HG03442 (cell line): ENCODE measurements around the gene LRRC8C.
"Not testable (repeated sequence)": the region's sequence is repeated elsewhere in the genome, so short reads cannot be mapped to it uniquely, and the experiment has no call there.

ENCODE experiments used
- ATAC-seq: cut with Tn5 transposase; IDR thresholded peaks from one replicate; pipeline ENCODE4 v1.9.1; 2021; ENCODE audit warnings: mild to moderate bottlenecking, moderate library complexity; ENCODE audit not compliant: unreplicated experiment

Gene LRRC8C

DNA sequence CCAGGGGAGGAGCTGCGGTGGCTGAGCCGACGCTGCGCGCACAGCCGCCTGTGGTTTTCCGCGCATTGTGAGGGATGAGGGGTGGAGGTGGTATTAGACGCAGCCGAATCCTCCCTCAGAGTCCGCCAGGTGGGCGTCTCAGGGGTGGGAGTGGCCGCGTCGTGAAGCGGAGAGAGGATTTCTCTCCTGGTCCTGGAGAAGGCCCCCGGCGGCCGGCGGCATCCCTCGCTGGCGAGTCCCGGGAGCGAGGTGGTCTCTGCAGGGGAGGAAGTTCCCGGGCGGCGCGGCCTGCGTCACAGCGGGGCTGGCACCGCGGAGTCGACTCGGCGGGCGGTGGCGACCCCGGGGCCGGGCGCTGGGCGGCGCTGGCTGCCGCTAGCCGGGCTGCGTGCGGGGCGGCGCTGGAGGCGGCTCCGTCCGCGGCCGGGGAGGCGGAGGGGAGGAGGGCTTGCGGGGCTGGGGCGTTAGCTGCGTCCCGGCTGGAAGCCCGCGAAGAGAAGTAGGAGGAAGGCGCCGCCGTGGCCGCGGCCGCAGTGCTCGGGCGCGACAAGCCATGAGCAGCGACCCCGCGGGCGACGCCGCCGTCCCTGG lies at the start of gene LRRC8C:
LRRC8C (plus strand) TSS at position 464 of the 591 bp plus-strand sequence. CDS start 53,354 bp downstream, outside the sequence.
- ATAC-seq: peak; percentile 88

DNA sequence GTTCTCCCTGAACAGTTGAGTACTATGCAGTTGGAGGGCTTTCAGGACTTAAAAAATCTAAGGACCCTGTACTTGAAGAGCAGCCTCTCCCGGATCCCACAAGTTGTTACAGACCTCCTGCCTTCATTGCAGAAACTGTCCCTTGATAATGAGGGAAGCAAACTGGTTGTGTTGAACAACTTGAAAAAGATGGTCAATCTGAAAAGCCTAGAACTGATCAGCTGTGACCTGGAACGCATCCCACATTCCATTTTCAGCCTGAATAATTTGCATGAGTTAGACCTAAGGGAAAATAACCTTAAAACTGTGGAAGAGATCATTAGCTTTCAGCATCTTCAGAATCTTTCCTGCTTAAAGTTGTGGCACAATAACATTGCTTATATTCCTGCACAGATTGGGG lies 48.7 kb upstream of the LRRC8C start:
- ATAC-seq: no peak

DNA sequence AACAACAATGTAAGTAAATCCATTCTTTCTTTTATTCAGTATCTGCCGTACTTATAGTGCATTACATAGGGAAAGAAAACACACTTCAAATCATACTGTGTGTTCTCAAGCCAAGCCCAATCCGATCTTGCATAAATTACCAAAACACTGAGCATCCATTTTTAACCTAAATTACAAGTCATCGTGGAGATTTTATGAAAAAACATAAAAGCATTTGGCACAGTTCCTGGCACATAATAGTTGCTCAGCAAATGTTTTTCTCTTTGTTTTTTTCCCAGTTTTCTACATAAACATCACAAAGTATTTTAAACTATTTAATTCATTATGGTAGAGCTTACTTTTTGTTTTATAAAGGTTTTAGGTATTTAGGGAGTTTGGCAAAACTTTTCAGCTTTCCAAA lies 48.1 kb upstream of the LRRC8C start:
- no peak for ATAC-seq

DNA sequence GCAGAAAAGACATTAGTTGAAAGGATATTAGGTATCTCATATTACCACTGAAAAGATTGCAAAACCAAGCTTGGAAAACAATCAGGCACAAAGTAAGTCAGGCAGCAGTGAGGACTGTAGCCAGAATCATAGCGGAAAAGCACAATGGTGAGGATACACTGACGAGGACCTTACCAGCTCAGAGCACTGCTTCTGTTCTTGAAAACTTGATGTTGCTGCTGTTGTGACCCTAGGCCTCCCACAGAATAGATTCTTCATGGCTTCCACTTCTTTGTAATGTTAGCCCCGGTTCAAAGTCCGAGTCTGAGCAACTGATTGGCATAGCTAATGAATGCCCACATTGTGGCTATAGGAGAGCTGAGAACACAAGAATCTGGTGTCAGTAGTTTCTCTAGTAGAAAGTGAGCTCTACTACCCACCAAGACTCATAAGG lies 45.2 kb upstream of the LRRC8C start:
- ATAC-seq: no peak

DNA sequence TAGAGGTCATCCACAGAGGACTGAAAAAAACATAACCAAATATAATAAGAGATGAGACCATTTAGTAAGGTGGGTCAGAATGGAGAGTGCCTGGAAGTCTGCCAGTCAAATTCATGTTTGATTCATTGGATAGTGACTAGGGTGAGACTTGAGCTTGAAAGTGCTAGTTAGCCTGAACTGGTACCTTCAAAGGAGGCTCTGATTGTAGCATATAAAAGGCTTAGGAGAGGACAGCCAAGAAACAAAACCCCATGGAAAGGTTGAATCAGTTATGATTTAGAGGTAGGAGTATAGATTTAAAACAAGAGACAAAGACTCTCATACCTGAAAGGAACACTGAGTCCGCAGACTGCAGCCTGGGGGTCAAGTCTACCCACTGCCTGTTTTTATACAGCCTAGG lies 44.4 kb upstream of the LRRC8C start:
- ATAC-seq: no peak

DNA sequence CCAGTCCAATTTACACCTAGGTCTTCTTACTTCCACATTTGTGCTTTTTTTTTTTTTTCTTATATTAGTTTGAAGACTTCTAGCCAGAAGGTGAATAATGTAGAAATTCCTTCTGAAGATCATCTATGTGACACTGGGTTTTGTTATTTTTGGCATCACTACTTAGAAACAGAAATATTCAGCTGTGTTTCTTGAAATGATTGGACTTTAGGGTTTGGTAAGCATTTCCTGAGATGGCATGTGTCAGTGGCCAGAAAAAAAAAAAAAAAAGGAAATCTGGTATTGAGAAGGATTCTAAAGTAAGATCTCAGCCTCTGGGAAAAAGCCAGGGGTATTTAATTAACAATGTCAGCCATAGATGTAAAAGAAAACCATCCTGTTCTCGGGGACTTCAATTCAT lies 43.4 kb upstream of the LRRC8C start:
- no peak for ATAC-seq

DNA sequence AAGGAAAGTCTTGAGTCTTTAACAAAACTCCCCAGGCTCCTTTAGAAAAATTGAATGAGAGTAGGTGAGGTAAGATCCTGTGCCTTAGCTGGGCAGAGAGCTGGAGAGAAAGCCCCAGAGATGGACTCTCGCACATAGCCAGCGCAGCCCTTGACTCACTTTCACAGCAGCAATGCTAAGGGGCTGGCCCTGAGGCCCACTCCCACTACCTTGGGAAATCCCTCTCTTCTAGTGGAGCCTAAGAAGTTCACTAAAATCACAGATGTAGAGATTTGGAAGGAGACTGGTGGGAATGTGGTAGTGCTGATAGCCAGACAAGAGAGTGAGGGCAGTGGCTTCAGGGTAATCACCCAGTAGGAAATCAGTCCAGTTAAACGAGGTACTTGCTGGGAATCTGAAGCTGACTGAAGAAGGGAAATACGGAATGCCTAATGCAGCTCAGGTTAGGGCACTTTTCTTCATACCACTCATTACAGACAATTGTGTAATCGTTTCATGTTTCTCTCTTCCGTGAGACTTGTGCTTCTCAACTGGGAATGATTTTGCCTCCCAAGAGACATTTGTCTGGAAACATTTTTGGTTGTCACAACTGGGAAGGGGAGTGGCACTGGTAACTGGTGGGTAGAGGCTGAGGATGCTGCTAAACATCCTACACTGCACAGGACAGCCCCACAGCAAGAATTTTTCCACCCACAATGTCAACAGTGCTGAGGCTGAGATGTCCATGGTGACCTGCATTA lies 42.4 kb upstream of the LRRC8C start:
- ATAC-seq: no peak

DNA sequence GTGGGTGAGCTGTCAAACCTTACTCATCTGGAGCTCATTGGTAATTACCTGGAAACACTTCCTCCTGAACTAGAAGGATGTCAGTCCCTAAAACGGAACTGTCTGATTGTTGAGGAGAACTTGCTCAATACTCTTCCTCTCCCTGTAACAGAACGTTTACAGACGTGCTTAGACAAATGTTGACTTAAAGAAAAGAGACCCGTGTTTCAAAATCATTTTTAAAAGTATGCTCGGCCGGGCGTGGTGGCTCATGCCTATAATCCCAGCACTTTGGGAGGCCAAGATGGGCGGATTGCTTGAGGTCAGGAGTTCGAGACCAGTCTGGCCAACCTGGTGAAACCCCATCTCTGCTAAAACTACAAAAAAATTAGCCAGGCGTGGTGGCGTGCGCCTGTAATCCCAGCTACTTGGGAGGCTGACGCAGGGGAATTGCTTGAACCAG lies 40.0 kb upstream of the LRRC8C start:
- not testable (repeated sequence) for ATAC-seq

DNA sequence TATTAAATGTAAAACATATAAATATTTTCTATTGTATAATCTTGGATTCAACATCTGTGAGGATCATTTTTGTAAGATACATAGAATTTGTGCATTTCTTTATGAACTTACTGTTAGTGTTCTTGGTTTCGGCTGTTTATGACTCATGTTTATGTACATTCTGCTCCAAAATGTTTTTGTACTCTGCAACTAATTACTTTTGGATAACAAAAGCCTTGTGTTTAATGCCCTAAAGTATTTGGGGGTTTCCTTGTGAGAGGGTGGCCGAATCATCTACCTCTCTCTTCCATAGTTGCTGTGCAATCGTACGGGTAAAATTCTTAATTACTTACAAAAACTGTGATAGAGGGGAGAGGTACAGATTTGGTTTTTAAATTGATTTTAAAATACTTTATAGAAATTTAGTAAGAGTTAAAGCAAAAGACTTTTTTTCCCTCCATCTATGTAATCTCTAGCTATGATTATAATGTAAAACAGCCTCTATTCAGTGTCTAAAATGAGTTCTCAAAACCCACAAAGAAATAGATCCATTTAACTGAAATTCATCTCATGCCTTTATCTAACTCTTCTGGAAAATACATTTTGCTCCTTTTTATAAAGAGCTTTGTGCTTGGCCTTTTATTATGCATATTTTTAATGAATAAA lies 38.7 kb upstream of the LRRC8C start:
- ATAC-seq: no peak

DNA sequence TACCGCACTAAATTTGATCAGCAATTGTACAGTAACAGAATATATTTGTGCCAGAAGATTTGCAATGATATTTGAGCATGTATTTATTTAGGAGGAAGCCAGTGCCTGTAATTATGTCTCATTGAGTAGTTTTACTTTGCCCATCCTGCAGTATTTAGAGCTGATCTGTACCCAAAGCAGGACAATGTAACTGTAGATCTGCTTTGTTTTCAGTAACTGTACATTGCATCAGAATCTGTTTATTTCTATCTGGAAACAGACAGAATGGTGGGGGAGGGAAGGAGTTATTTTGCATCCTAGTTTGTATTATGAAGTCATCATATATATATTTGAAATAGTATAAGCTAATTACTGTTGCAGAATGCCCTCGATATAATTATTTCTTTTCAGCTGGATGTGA lies 36.2 kb upstream of the LRRC8C start:
- ATAC-seq: no peak

DNA sequence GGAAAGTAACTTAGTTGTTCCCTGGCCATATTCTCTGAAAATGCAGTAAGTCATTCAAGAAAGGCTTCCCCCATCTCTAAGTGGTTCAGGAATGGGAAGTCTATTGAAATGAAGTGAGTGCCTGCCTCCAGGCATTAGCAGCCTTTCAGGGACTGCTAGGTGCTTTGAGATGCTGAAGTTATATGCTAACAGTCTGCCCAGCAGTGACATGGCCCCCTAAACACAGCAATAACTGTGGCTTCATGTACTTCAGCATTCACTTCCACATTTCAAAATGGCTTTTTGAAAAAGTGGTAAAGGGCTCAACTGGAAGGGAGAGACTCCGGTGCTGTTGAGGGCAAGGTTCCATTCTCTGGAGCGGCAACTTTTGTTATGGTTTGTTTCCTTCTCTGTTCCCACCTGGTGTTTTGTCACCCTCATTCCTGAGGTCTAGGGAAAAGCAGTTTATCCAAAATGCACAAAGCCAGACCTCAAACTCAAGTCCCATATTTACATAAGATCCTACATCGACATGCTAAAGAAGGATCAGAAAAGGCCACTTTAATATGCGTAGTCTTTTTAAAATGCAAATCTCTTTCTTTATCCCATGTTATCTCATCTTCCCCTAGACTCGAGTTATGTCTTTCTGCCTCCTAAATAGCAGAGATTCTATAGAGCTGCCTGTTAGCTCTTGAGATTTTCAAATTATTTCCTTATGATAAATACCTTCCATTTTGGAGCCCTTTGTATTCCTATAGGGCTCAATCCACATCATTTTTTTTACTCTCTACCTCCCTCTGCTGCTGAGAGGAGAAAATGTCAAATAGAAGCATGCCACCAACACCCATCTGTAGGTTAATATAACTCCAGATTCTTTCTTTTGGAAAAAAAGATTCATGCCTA lies 34.2 kb upstream of the LRRC8C start:
- ATAC-seq: no peak

DNA sequence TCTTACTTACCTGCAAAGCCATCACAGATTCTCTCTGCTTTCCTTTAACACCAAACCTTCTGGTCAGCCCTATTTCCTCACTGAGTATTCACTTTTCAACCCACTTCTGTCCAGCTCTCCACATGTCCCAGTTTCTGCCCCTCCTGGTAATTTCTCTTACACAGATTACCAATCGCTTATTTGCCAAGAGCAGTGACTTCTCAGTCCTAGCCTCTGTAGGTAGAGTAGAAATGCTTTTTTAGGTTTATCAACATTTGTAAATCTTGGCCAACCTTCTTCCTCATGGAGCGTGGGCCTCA lies 33.6 kb upstream of the LRRC8C start:
- no peak for ATAC-seq

DNA sequence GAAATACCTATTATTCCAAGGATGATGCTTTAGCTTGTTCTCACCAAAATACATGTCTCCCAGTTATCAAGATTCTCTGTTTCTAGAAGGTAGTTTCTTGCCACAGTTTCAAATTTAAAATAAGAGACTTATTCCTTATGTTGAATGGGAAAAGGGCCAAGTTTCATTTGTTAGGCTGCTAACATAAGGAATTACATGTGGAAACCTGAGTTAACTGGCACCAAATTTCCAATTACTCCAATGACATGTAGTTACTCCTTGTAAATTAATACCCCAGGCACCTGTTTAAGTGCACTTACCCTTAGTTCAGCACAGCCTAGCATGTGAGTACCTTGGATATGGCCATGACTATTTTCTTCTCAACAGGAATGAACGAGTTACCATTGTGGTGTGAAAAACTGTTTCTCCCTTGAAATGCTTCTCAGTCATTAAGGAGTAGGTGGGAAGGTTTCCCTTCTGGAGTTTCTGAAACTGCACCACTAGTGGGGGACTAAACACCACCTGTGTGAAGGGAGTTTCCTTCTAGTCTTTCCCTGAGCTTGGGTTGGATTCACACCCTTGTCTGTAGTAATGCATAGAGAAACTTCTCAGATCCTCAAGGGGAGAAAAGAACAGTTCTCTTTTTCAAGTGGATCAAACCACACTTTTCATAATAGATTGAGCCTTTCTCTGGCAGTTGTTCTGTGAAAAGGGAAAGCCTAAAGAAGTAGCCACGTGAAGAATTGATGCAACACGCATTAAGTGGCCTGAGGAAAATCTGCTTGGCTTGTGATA lies 32.3 kb upstream of the LRRC8C start:
- no peak for ATAC-seq

DNA sequence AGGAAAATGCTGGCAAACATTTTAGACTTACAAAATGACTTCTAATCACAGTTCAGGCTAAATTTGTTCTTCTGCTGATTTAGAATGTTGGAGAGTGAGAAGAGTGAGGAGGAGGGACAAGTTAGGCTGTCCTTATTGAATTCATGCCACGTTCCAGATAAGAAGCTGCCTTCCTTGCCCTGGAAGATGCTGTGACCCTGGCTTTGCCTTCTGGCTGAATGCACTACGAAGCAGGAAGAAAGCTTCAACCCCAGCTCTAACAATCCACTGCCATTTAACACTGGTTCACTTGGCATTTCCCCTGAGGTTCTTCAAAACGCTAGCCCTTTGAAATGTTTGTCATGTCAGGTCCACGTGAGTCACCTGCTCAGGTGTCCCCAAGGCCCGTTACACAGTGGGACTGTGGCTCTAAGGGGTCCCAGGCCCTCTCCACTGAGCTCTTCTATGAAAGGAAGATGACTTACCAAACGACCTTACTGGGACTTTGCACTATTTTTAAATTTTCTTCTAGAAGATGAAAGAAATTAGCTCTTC lies 30.0 kb upstream of the LRRC8C start:
- ATAC-seq: no peak

DNA sequence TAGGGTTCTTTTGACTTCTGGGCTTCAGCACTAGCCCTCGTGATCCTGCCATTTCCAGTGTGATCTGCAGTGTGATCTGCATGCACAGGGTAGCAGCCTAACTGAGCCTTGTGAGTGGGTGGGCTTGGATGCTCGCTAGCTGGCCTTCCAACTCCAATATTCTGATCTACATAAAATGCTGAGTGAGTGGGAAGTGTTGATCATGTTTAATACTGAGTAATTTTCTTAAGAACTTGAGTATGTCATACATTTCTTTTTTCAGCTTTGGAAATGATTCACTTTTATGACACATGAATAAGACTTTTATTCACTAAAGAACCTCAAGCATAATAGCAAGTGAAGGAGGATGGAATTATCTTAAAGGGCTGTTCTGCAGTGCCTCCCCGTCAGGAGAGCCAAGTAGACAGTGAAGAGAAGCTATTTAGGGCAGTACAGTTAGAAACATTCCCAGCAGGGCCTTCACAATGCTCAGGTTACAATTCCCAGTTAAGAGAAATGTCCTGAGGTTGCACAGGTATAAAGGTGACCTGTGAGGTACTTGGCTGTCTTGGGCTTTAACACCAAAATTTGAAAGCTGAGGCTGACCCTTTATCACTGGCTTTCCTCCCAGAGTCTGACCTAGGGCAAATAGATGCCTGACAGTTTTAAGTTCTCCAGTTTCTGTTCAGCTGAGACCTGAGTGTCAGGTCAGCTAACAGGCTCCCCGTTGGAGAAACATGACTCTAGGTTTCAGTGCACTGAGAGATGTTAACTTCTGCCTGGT lies 29.1 kb upstream of the LRRC8C start:
- no peak for ATAC-seq

DNA sequence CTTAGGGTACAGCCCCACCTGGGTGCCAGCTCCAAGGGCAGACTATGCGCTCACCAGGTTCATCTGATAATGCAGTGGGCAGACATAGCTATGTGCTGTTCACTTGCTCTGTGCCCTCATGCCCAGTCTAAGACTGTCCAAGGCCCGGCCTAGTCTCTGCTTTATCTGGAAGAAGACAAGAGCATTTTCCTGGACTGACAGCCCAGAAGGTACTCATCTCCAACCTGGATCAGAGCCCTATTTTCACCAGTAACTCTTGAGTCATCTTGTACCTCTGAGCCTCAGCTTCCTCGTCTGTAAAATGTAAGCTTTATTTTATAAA lies 28.5 kb upstream of the LRRC8C start:
- no peak for ATAC-seq

DNA sequence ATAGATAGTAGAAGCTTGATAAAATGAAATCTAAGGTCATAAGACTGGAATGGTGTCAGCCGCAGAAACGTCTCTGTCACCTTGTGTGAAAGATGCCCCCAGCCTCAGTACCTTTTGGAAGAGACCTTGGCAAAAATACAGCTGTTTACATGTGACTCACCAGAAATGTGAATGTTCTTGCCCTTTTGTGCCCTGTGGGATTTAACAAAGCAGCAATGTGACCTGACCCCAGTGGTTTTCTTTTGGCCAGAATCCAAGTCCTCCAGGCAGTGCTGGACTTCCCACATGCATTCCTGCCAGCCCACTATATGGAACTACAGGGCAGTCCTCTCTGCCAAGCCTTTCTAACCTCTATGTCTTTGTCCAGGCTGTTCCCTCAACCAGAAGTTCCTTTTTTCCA lies 27.2 kb upstream of the LRRC8C start:
- no peak for ATAC-seq

DNA sequence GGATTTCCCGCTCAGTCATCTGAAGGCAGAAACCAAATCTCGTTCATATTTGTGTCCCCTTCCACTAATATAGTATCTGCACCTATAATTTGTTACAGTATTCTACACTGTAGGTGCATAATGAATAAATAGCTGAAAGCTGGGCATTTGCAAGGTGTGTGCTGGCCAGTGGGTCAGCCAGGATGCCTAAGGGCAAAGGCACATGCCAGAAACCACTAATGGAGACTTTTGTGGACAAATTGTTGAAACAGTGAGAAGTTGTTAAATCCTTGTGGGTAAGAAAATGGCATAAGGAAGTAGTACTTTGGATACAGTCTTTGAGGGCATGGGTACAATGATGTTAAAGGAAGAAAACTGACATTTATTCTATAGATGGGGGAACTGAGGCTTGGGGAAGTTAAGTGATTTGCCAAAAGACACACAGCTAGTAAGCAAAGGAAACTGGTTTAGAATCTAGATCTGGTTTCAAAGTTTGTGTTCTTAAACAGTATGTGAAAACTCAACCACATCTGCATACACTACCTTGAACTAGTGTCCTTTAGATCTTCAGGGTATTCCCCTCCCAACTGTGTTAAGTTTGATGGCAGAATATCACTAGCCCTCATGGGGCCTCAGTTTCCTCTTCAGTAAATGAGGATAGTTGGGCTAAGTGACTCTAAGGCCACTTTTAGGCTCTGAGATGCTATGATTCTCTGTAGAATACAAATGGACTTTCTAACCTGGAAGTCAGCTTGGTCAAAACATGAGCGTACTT lies 26.5 kb upstream of the LRRC8C start:
- ATAC-seq: no peak

DNA sequence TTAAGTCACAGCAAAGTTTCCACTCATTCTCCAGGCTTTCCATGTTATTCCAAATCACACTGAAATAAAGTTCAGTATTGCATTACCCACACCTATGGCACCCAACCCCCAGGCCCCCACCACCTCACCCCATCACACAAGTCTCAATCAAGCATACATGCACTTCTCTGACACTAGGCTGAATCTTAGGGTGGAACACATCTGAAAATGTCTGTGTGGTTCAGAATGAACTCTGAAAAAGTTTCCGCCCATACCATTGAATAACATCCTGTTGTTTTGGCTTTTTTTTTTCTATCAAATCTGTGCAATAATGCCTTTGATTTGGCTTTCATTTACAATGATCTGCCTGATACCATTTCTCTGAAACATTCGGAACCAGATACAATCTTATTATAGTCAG lies 25.8 kb upstream of the LRRC8C start:
- ATAC-seq: no peak
